ENCODE data around the gene FHAD1. TPM values are rescaled to one million over a fixed set of nuclear protein-coding genes. Genes with fewer than 3 reads are reported as not detected.

Gene FHAD1
- total RNA-seq, 1 donor from 2014 or later, result 2.1 TPM

GRCh38 chr1:15341634-15342407 lies 94.8 kb downstream of the FHAD1 start:
- no peak overlapping the region for H3K9ac ChIP-seq (ENCODE audit: low read depth in 1 of 3, low read length in 3 of 3)
- H3K9me3 ChIP-seq (ENCODE audit: control insufficient read depth in 3 of 3, low read length in 3 of 3), result peaks cover 0 to 2% (median 0%) of the 10 kb centered on the region in 3 donors
- peaks cover 0 to 8% (median 5%) of the 10 kb centered on the region in 3 donors for H3K27me3 ChIP-seq (ENCODE audit: control insufficient read depth in 3 of 3, insufficient read depth in 3 of 3, low read length in 3 of 3)
- no peaks in the 10 kb centered on the region for H3K36me3 ChIP-seq (ENCODE audit: control insufficient read depth in 3 of 3, insufficient read depth in 3 of 3, low read length in 3 of 3)
- no peak overlapping the region for H3K4me3 ChIP-seq (ENCODE audit: low read length in 3 of 3)
- H3K4me1 ChIP-seq (ENCODE audit: control insufficient read depth in 3 of 3, insufficient read depth in 3 of 3, low read length in 3 of 3), result peaks cover 9 to 10% (median 10%) of the 10 kb centered on the region in 3 donors
- H3K27ac ChIP-seq (ENCODE audit: low read depth, low read length), result no peak overlapping the region

- Histone ChIP-seq H3K9me3 (ENCODE audit: control insufficient read depth in 3 of 3, low read length in 3 of 3) (peaks cover 0 to 2% (median 0%) of the 10 kb centered on the region in 3 donors), H3K9ac (ENCODE audit: low read depth in 1 of 3, low read length in 3 of 3) (no peak overlapping the region), H3K27ac (ENCODE audit: low read depth, low read length) (no peak overlapping the region), H3K27me3 (ENCODE audit: control insufficient read depth in 3 of 3, insufficient read depth in 3 of 3, low read length in 3 of 3) (peaks cover 0 to 8% (median 6%) of the 10 kb centered on the region in 3 donors), H3K4me1 (ENCODE audit: control insufficient read depth in 3 of 3, insufficient read depth in 3 of 3, low read length in 3 of 3) (peaks cover 3 to 6% (median 5%) of the 10 kb centered on the region in 3 donors), H3K4me3 (ENCODE audit: low read length in 3 of 3) (no peak overlapping the region), H3K36me3 (ENCODE audit: control insufficient read depth in 3 of 3, insufficient read depth in 3 of 3, low read length in 3 of 3) (no peaks in the 10 kb centered on the region)
Observed at GRCh38 chr1:15342408-15342967, 95.5 kb downstream of the FHAD1 start.

GRCh38 chr1:15343099-15343498 lies 96.1 kb downstream of the FHAD1 start:
- H3K4me3 ChIP-seq (ENCODE audit: low read length in 3 of 3), result no peak overlapping the region
- peaks cover 0 to 5% (median 3%) of the 10 kb centered on the region in 3 donors for H3K4me1 ChIP-seq (ENCODE audit: control insufficient read depth in 3 of 3, insufficient read depth in 3 of 3, low read length in 3 of 3)

GRCh38 chr1:15343729-15344128 lies 96.7 kb downstream of the FHAD1 start:
- Histone ChIP-seq H3K27me3 (ENCODE audit: control insufficient read depth in 3 of 3, insufficient read depth in 3 of 3, low read length in 3 of 3) (peaks cover 0 to 8% (median 6%) of the 10 kb centered on the region in 3 donors), H3K9me3 (ENCODE audit: control insufficient read depth in 3 of 3, low read length in 3 of 3) (peaks cover 0 to 2% (median 0%) of the 10 kb centered on the region in 3 donors), H3K4me3 (ENCODE audit: low read length in 3 of 3) (no peak overlapping the region), H3K9ac (ENCODE audit: low read depth in 1 of 3, low read length in 3 of 3) (no peak overlapping the region), H3K4me1 (ENCODE audit: control insufficient read depth in 3 of 3, insufficient read depth in 3 of 3, low read length in 3 of 3) (peaks cover 0 to 5% (median 3%) of the 10 kb centered on the region in 3 donors), H3K36me3 (ENCODE audit: control insufficient read depth in 3 of 3, insufficient read depth in 3 of 3, low read length in 3 of 3) (no peaks in the 10 kb centered on the region), H3K27ac (ENCODE audit: low read depth, low read length) (no peak overlapping the region)

More at GRCh38 chr1:15343099-15343498, 96.1 kb downstream of the FHAD1 start:
- Histone ChIP-seq H3K9ac (ENCODE audit: low read depth in 1 of 3, low read length in 3 of 3) (no peak overlapping the region), H3K9me3 (ENCODE audit: control insufficient read depth in 3 of 3, low read length in 3 of 3) (peaks cover 0 to 2% (median 0%) of the 10 kb centered on the region in 3 donors), H3K36me3 (ENCODE audit: control insufficient read depth in 3 of 3, insufficient read depth in 3 of 3, low read length in 3 of 3) (no peaks in the 10 kb centered on the region), H3K27ac (ENCODE audit: low read depth, low read length) (no peak overlapping the region), H3K27me3 (ENCODE audit: control insufficient read depth in 3 of 3, insufficient read depth in 3 of 3, low read length in 3 of 3) (peaks cover 0 to 8% (median 6%) of the 10 kb centered on the region in 3 donors)

GRCh38 chr1:15344380-15344779 lies 97.4 kb downstream of the FHAD1 start:
- Histone ChIP-seq H3K4me3 (ENCODE audit: low read length in 3 of 3) (no peak overlapping the region), H3K27me3 (ENCODE audit: control insufficient read depth in 3 of 3, insufficient read depth in 3 of 3, low read length in 3 of 3) (peaks cover 0 to 8% (median 7%) of the 10 kb centered on the region in 3 donors), H3K27ac (ENCODE audit: low read depth, low read length) (no peak overlapping the region), H3K9ac (ENCODE audit: low read depth in 1 of 3, low read length in 3 of 3) (no peak overlapping the region), H3K4me1 (ENCODE audit: control insufficient read depth in 3 of 3, insufficient read depth in 3 of 3, low read length in 3 of 3) (peaks cover 0 to 5% (median 3%) of the 10 kb centered on the region in 3 donors), H3K36me3 (ENCODE audit: control insufficient read depth in 3 of 3, insufficient read depth in 3 of 3, low read length in 3 of 3) (no peaks in the 10 kb centered on the region), H3K9me3 (ENCODE audit: control insufficient read depth in 3 of 3, low read length in 3 of 3) (peaks cover 0 to 2% (median 0%) of the 10 kb centered on the region in 3 donors)

GRCh38 chr1:15344800-15345704 lies 98.0 kb downstream of the FHAD1 start:
- Histone ChIP-seq H3K36me3 (ENCODE audit: control insufficient read depth in 3 of 3, insufficient read depth in 3 of 3, low read length in 3 of 3) (no peaks in the 10 kb centered on the region), H3K9ac (ENCODE audit: low read depth in 1 of 3, low read length in 3 of 3) (no peak overlapping the region), H3K9me3 (ENCODE audit: control insufficient read depth in 3 of 3, low read length in 3 of 3) (peaks cover 0 to 2% (median 0%) of the 10 kb centered on the region in 3 donors), H3K4me3 (ENCODE audit: low read length in 3 of 3) (no peak overlapping the region), H3K27ac (ENCODE audit: low read depth, low read length) (no peak overlapping the region), H3K4me1 (ENCODE audit: control insufficient read depth in 3 of 3, insufficient read depth in 3 of 3, low read length in 3 of 3) (peaks cover 0 to 5% (median 3%) of the 10 kb centered on the region in 3 donors), H3K27me3 (ENCODE audit: control insufficient read depth in 3 of 3, insufficient read depth in 3 of 3, low read length in 3 of 3) (peaks cover 0 to 8% (median 8%) of the 10 kb centered on the region in 3 donors)

- H3K4me1 ChIP-seq (ENCODE audit: control insufficient read depth in 3 of 3, insufficient read depth in 3 of 3, low read length in 3 of 3), result peaks cover 0 to 5% (median 3%) of the 10 kb centered on the region in 3 donors
- H3K27ac ChIP-seq (ENCODE audit: low read depth, low read length), result no peak overlapping the region
- no peak overlapping the region for H3K9ac ChIP-seq (ENCODE audit: low read depth in 1 of 3, low read length in 3 of 3)
Observed at GRCh38 chr1:15345705-15346345, 98.8 kb downstream of the FHAD1 start.

GRCh38 chr1:15346346-15347030 lies 99.5 kb downstream of the FHAD1 start:
- Histone ChIP-seq H3K36me3 (ENCODE audit: control insufficient read depth in 3 of 3, insufficient read depth in 3 of 3, low read length in 3 of 3) (no peaks in the 10 kb centered on the region), H3K9ac (ENCODE audit: low read depth in 1 of 3, low read length in 3 of 3) (no peak overlapping the region), H3K4me3 (ENCODE audit: low read length in 3 of 3) (no peak overlapping the region), H3K27me3 (ENCODE audit: control insufficient read depth in 3 of 3, insufficient read depth in 3 of 3, low read length in 3 of 3) (peaks cover 0 to 15% (median 8%) of the 10 kb centered on the region in 3 donors), H3K27ac (ENCODE audit: low read depth, low read length) (no peak overlapping the region), H3K4me1 (ENCODE audit: control insufficient read depth in 3 of 3, insufficient read depth in 3 of 3, low read length in 3 of 3) (peaks cover 0 to 5% (median 3%) of the 10 kb centered on the region in 3 donors), H3K9me3 (ENCODE audit: control insufficient read depth in 3 of 3, low read length in 3 of 3) (no peaks in the 10 kb centered on the region)

More at GRCh38 chr1:15345705-15346345, 98.8 kb downstream of the FHAD1 start:
- H3K27me3 ChIP-seq (ENCODE audit: control insufficient read depth in 3 of 3, insufficient read depth in 3 of 3, low read length in 3 of 3), result peaks cover 0 to 14% (median 8%) of the 10 kb centered on the region in 3 donors
- no peaks in the 10 kb centered on the region for H3K36me3 ChIP-seq (ENCODE audit: control insufficient read depth in 3 of 3, insufficient read depth in 3 of 3, low read length in 3 of 3)
- H3K9me3 ChIP-seq (ENCODE audit: control insufficient read depth in 3 of 3, low read length in 3 of 3), result no peaks in the 10 kb centered on the region
- H3K4me3 ChIP-seq (ENCODE audit: low read length in 3 of 3), result no peak overlapping the region

GRCh38 chr1:15347182-15347581 lies 100.2 kb downstream of the FHAD1 start:
- no peaks in the 10 kb centered on the region for H3K9me3 ChIP-seq (ENCODE audit: control insufficient read depth in 3 of 3, low read length in 3 of 3)
- H3K4me1 ChIP-seq (ENCODE audit: control insufficient read depth in 3 of 3, insufficient read depth in 3 of 3, low read length in 3 of 3), result peaks cover 0 to 5% (median 3%) of the 10 kb centered on the region in 3 donors
- H3K27ac ChIP-seq (ENCODE audit: low read depth, low read length), result no peak overlapping the region
- no peak overlapping the region for H3K4me3 ChIP-seq (ENCODE audit: low read length in 3 of 3)
- no peaks in the 10 kb centered on the region for H3K36me3 ChIP-seq (ENCODE audit: control insufficient read depth in 3 of 3, insufficient read depth in 3 of 3, low read length in 3 of 3)
- peaks cover 0 to 16% (median 8%) of the 10 kb centered on the region in 3 donors for H3K27me3 ChIP-seq (ENCODE audit: control insufficient read depth in 3 of 3, insufficient read depth in 3 of 3, low read length in 3 of 3)
- no peak overlapping the region for H3K9ac ChIP-seq (ENCODE audit: low read depth in 1 of 3, low read length in 3 of 3)
